ENCODE results near the gene ZNF438. TPM values are rescaled to one million over a fixed set of nuclear protein-coding genes. Genes with fewer than 3 reads are reported as not detected.

ZNF438 gene
- total RNA-seq, 4 donors from 2014 or later, result 2.9 to 9.3 (median 5.9) TPM

DNA sequence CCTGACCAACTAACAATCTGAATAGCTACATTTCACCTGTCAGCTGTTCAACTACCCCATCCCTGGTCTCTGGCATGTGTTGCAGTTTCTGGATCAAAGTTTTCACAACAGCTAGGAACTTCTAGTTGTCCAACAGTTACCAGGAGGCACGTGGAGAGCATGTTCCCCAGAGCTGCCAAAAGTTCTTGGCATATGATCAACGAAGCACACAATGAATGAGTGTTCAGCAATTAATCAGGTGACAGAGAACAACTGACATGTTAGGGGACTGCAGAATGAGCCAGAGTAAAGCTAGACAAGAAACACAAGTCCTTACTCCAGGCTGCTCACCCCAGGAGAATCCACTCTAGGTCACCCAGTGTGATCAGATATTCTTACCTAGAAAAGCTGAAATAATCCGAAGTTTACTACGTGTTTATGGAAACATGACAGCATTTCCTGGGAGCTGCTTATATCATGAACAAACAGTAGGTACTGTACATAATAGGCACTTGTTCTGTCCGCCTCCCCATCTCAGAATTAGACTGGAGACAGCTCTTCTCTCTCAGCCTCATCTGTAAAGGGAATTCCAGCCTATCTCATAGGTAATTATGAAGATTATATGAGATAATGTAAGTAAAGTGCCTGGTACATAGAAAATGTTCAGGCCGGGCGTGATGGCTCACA is 50.6 kb downstream of the ZNF438 start:
- TF ChIP-seq POLR2A (IDR thresholded peaks at IDR 0.05), result no peak
- TF ChIP-seq, protein P1, sequence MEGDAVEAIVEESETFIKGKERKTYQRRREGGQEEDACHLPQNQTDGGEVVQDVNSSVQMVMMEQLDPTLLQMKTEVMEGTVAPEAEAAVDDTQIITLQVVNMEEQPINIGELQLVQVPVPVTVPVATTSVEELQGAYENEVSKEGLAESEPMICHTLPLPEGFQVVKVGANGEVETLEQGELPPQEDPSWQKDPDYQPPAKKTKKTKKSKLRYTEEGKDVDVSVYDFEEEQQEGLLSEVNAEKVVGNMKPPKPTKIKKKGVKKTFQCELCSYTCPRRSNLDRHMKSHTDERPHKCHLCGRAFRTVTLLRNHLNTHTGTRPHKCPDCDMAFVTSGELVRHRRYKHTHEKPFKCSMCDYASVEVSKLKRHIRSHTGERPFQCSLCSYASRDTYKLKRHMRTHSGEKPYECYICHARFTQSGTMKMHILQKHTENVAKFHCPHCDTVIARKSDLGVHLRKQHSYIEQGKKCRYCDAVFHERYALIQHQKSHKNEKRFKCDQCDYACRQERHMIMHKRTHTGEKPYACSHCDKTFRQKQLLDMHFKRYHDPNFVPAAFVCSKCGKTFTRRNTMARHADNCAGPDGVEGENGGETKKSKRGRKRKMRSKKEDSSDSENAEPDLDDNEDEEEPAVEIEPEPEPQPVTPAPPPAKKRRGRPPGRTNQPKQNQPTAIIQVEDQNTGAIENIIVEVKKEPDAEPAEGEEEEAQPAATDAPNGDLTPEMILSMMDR (IDR thresholded peaks at IDR 0.05), result no peak
- Histone ChIP-seq H3K4me1 (peaks cover 6 to 41% (median 10%) of the 10 kb centered on the region in 3 donors), H3K4me3 (no peak overlapping the region), H3K36me3 (peaks cover 0 to 5% (median 0%) of the 10 kb centered on the region in 3 donors), H3K9me3 (no peaks in the 10 kb centered on the region), H3K27me3 (no peaks in the 10 kb centered on the region), H3K27ac (peak overlapping the region in 3 of 4 donors; percentile 38 to 56 (median 54))
- intact Hi-C loops (cut with DNase I), result no loop called here
- 42 to 61% methylated on average over 6 to 7 of the region's 7 CpGs for WGBS, 2 donors
- no peak for DNase-seq

DNA sequence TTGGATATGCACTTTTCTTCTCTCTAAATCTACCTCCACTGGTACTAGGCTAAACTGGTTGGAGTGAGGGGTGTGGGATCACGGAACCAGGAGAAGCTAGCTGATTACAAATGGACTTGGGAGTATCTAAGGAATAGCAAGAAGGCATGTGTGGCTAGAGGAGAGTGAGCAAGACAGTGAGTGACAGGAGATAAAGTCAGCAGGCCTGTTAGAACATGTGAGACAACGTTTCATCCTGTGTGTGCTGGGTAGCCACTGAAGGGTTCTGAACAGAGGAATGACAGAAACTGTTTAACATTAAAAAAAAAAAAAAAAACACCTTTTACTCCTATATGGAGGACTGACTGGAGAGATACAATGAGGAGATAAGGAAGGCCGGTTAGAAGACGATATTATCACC is 51.7 kb downstream of the ZNF438 start:
- Histone ChIP-seq H3K27me3 (no peaks in the 10 kb centered on the region), H3K4me3 (no peak overlapping the region), H3K36me3 (peaks cover 0 to 5% (median 0%) of the 10 kb centered on the region in 3 donors), H3K27ac (peak overlapping the region in 1 of 4 donors; percentile 56), H3K9me3 (no peaks in the 10 kb centered on the region), H3K4me1 (peaks cover 4 to 35% (median 6%) of the 10 kb centered on the region in 3 donors)
- no peak for DNase-seq
- WGBS, 2 donors, result 75 to 77% methylated on average over 4 of the region's 4 CpGs
- intact Hi-C loops (cut with DNase I), result no loop called here
- TF ChIP-seq, protein P1 (IDR thresholded peaks at IDR 0.05), result no peak
- TF ChIP-seq POLR2A (IDR thresholded peaks at IDR 0.05), result no peak

DNA sequence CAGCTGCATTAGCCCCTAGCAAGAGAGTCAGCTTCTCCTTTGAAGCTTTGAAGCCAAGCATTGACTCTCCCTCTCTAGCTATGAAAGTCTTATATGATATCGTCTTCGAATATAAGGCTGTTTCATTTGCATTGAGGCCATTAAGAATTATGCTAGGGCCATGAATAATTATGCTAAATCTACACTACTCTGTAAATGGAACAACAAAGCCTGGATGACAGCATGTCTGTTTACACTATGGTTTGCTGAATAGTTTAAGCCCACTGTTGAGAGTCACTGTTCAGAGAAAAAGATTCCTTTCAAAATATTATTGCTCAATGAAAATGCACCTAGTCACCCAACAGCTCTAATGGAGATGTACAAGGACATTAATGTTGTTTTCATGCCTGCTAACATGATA is 52.8 kb downstream of the ZNF438 start:
- Histone ChIP-seq H3K27me3 (no peaks in the 10 kb centered on the region), H3K36me3 (peaks cover 0 to 5% (median 0%) of the 10 kb centered on the region in 3 donors), H3K4me3 (no peak overlapping the region), H3K4me1 (peaks cover 0 to 29% (median 6%) of the 10 kb centered on the region in 3 donors), H3K27ac (no peak overlapping the region), H3K9me3 (no peaks in the 10 kb centered on the region)
- TF ChIP-seq, protein P1 (IDR thresholded peaks at IDR 0.05), result no peak
- no peak for TF ChIP-seq POLR2A (IDR thresholded peaks at IDR 0.05)
- WGBS, 2 donors, result 94 to 100% methylated on average over 2 of the region's 2 CpGs
- no peak for DNase-seq
- intact Hi-C loops (cut with DNase I), result no loop called here

DNA sequence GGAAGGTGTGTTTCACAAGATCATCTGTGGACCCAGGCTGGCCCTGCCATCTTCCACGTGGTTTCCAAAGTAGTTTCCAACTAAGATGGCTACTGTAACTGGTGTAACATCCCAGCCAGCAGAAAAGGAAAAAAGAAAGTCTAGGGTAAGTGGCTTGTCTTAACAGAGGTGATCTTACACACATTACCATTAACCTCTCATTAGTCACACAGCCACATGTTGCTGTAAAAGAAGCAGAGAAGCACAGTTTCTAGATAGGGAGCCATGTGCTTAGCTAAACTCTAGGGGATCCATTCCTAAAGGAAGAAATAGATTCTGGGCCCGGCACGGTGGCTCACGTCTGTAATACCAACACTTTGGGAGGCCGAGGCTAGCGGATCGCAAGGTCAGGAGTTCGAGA is 54.3 kb downstream of the ZNF438 start:
- H3K36me3 ChIP-seq, result peaks cover 0 to 5% (median 0%) of the 10 kb centered on the region in 3 donors
- no peak overlapping the region for H3K4me3 ChIP-seq
- H3K27me3 ChIP-seq, result no peaks in the 10 kb centered on the region
- TF ChIP-seq POLR2A (IDR thresholded peaks at IDR 0.05), result no peak
- TF ChIP-seq, protein P1 (IDR thresholded peaks at IDR 0.05), result no peak
- H3K27ac ChIP-seq, result no peak overlapping the region
- no peaks in the 10 kb centered on the region for H3K9me3 ChIP-seq
- intact Hi-C loops (cut with DNase I), result no loop called here
- peaks cover 0 to 29% (median 6%) of the 10 kb centered on the region in 3 donors for H3K4me1 ChIP-seq
- DNase-seq, result no peak
- 94 to 98% methylated on average over 8 of the region's 8 CpGs for WGBS, 2 donors

DNA sequence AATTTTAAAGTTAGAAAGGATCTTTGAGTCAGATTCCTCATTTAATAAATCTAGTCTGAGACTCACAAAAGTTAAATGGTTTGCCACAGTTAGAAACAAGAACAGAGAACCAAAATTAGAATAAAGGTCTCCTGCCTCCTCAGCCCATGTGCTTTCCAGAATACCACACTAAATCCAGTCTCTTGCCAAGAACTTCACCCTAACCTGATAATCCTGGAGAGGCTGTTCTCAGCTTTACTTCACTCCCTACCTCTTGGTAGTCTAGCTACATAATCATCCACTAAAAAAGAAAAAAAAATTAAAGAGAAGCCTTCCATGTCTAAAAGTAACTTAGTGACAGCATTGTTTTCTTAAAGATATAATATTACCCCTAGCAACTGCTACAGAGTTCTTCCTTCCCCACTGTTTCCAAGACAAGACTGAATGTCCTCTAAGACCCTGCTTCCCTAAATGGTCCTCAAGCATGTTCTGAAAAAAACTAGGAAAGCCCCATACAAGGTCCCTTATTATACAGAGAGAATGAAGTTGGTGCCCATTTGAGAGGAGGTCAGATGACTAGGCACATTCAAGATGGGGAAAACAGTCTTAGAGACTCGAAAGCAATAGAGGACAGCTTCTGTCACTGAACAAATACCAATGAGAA is 56.8 kb downstream of the ZNF438 start:
- WGBS, 2 donors, result 70 to 75% methylated on average over 1 of the region's 1 CpG
- no peak for DNase-seq
- H3K27ac ChIP-seq, result no peak overlapping the region

More for the DNA sequence above, 56.8 kb downstream of the ZNF438 start:
- Histone ChIP-seq H3K36me3 (peaks cover 0 to 5% (median 0%) of the 10 kb centered on the region in 3 donors), H3K4me3 (no peak overlapping the region), H3K9me3 (no peaks in the 10 kb centered on the region), H3K4me1 (peaks cover 0 to 10% (median 6%) of the 10 kb centered on the region in 3 donors), H3K27me3 (no peaks in the 10 kb centered on the region)
- intact Hi-C loops (cut with DNase I), result no loop called here
- TF ChIP-seq, protein P1 (IDR thresholded peaks at IDR 0.05), result no peak
- no peak for TF ChIP-seq POLR2A (IDR thresholded peaks at IDR 0.05)
